Tibial artery (tissue), 4 donors: ENCODE measurements around the gene BEX3.

Experiments
- DNase-seq, 2 donors: peaks; one replicate each; pipeline ENCODE4 v3.0.0-alpha.2; 2019
- H3K27ac ChIP-seq, 2 donors: fragments of 200-600 bp; sonication (generic) in 1 of 2; 1 replicate in 1 of 2; 2 replicates in 1 of 2; pipeline ENCODE4 v1.5.1; 2018 to 2019; ENCODE audit warnings: mild to moderate bottlenecking in 1 of 2
- H3K27me3 ChIP-seq, 2 donors: fragments of 200-600 bp; sonication (generic) in 1 of 2; one replicate each; pipeline versions ENCODE4 v1.5.1 to v1.6.0; 2016 to 2019
- H3K36me3 ChIP-seq, 3 donors: fragments of 200-600 bp; sonication (generic) in 2 of 3; one replicate each; pipeline ENCODE4 v1.5.1; 2016 to 2019; ENCODE audit warnings: mild to moderate bottlenecking in 2 of 3
- H3K4me1 ChIP-seq, 4 donors: fragments of 200-600 bp; sonication (generic) in 2 of 4; 1 replicate in 3 of 4; 2 replicates in 1 of 4; pipeline ENCODE4 v1.5.1; 2016 to 2019
- H3K4me3 ChIP-seq, 2 donors: fragments of 200-600 bp; sonication (generic) in 1 of 2; 1 replicate in 1 of 2; 2 replicates in 1 of 2; pipeline ENCODE4 v1.5.1; 2018 to 2019; ENCODE audit warnings: mild to moderate bottlenecking in 2 of 2
- H3K9me3 ChIP-seq, 3 donors: fragments of 200-600 bp; sonication (generic) in 1 of 3; one replicate each; pipeline ENCODE4 v1.5.1; 2016 to 2019
- intact Hi-C: fragments of 100-400 bp; cut with DNase I; formaldehyde crosslinking; loops from one replicate; pipeline ENCODE4 v1.15.0; 2023; ENCODE audit warnings: low total_unique reads
- TF ChIP-seq, protein P1 (sequence below), 2 experiments: fragments of 200-600 bp in 1 of 2; fragments of 450-650 bp in 1 of 2; IDR thresholded peaks; one replicate each; pipeline ENCODE4 v1.5.1; 2017 to 2019; ENCODE audit warnings: antibody characterized with exemption in 2 of 2, mild to moderate bottlenecking in 1 of 2, moderate library complexity in 1 of 2

BEX3 gene

GRCh38 chrX:103415068-103415467 is 38.7 kb downstream of the BEX3 start:
- Histone ChIP-seq H3K4me1 (no peaks in the 10 kb centered on the region), H3K4me3 (no peak overlapping the region), H3K36me3 (no peaks in the 10 kb centered on the region), H3K27me3 (no peaks in the 10 kb centered on the region), H3K9me3 (no peaks in the 10 kb centered on the region), H3K27ac (no peak overlapping the region)
- TF ChIP-seq, protein P1, sequence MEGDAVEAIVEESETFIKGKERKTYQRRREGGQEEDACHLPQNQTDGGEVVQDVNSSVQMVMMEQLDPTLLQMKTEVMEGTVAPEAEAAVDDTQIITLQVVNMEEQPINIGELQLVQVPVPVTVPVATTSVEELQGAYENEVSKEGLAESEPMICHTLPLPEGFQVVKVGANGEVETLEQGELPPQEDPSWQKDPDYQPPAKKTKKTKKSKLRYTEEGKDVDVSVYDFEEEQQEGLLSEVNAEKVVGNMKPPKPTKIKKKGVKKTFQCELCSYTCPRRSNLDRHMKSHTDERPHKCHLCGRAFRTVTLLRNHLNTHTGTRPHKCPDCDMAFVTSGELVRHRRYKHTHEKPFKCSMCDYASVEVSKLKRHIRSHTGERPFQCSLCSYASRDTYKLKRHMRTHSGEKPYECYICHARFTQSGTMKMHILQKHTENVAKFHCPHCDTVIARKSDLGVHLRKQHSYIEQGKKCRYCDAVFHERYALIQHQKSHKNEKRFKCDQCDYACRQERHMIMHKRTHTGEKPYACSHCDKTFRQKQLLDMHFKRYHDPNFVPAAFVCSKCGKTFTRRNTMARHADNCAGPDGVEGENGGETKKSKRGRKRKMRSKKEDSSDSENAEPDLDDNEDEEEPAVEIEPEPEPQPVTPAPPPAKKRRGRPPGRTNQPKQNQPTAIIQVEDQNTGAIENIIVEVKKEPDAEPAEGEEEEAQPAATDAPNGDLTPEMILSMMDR (IDR thresholded peaks at IDR 0.05): no peak
- DNase-seq: no peak
- intact Hi-C loops: no loop called here

GRCh38 chrX:103415528-103415927 is 39.2 kb downstream of the BEX3 start:
- DNase-seq: no peak
- no peaks in the 10 kb centered on the region for H3K9me3 ChIP-seq
- H3K27ac ChIP-seq: no peak overlapping the region
- H3K27me3 ChIP-seq: no peaks in the 10 kb centered on the region
- H3K4me3 ChIP-seq: no peak overlapping the region
- intact Hi-C loops: no loop called here
- H3K4me1 ChIP-seq: no peaks in the 10 kb centered on the region
- TF ChIP-seq, protein P1 (IDR thresholded peaks at IDR 0.05): no peak
- no peaks in the 10 kb centered on the region for H3K36me3 ChIP-seq

GRCh38 chrX:103417370-103417769 is 41.0 kb downstream of the BEX3 start:
- no peak for DNase-seq
- intact Hi-C loops: no loop called here
- H3K4me3 ChIP-seq: no peak overlapping the region

GRCh38 chrX:103417933-103418332 is 41.6 kb downstream of the BEX3 start:
- intact Hi-C loops: no loop called here
- H3K27me3 ChIP-seq: no peaks in the 10 kb centered on the region
- no peak overlapping the region for H3K27ac ChIP-seq
- TF ChIP-seq, protein P1 (IDR thresholded peaks at IDR 0.05): no peak
- no peak overlapping the region for H3K4me3 ChIP-seq
- H3K36me3 ChIP-seq: no peaks in the 10 kb centered on the region
- DNase-seq: no peak
- H3K4me1 ChIP-seq: no peaks in the 10 kb centered on the region
- H3K9me3 ChIP-seq: no peaks in the 10 kb centered on the region

More at GRCh38 chrX:103417370-103417769, 41.0 kb downstream of the BEX3 start:
- H3K36me3 ChIP-seq: no peaks in the 10 kb centered on the region
- TF ChIP-seq, protein P1 (IDR thresholded peaks at IDR 0.05): no peak
- no peaks in the 10 kb centered on the region for H3K9me3 ChIP-seq
- H3K4me1 ChIP-seq: no peaks in the 10 kb centered on the region
- no peaks in the 10 kb centered on the region for H3K27me3 ChIP-seq
- H3K27ac ChIP-seq: no peak overlapping the region

GRCh38 chrX:103418811-103419340 is 42.5 kb downstream of the BEX3 start:
- no peak for DNase-seq
- TF ChIP-seq, protein P1 (IDR thresholded peaks at IDR 0.05): no peak

More at GRCh38 chrX:103418811-103419340, 42.5 kb downstream of the BEX3 start:
- H3K4me1 ChIP-seq: no peaks in the 10 kb centered on the region
- H3K27me3 ChIP-seq: no peaks in the 10 kb centered on the region
- no peak overlapping the region for H3K27ac ChIP-seq
- H3K36me3 ChIP-seq: no peaks in the 10 kb centered on the region
- no peak overlapping the region for H3K4me3 ChIP-seq
- H3K9me3 ChIP-seq: no peaks in the 10 kb centered on the region
- intact Hi-C loops: no loop called here
